Neural cell (in vitro differentiated cells): ENCODE results near the gene NUBP2. TPM values are rescaled to one million over a fixed set of nuclear protein-coding genes. Genes with fewer than 3 reads are reported as not detected.

Experiments
- H2AFZ ChIP-seq: fragments of 200-600, 300-800 bp; sonication (generic), shearing (Covaris generic); 2 replicates; pipeline ENCODE4 v1.6.0; 2014; ENCODE audit warnings: low read depth, mild to moderate bottlenecking, antibody characterized with exemption, low read length, moderate library complexity
- H3F3A ChIP-seq: fragments of 200-600 bp; shearing (Covaris generic); 2 replicates; pipeline ENCODE4 v1.6.1; 2016; ENCODE audit warnings: mild to moderate bottlenecking, moderate library complexity, mixed read lengths, antibody characterized with exemption, low read length; ENCODE audit not compliant: insufficient read depth, poor library complexity, severe bottlenecking
- H3K27ac ChIP-seq: fragments of 200-600, 300-800 bp; sonication (generic), shearing (Covaris generic); 2 replicates; pipeline ENCODE4 v1.5.1; 2014; ENCODE audit warnings: mild to moderate bottlenecking, low read length, moderate library complexity
- H3K27me3 ChIP-seq: fragments of 300-800, 200-600 bp; sonication (generic), shearing (Covaris generic); 2 replicates; pipeline ENCODE4 v1.6.0; 2014; ENCODE audit warnings: mild to moderate bottlenecking, low read depth, low read length, moderate library complexity; ENCODE audit not compliant: insufficient read depth
- H3K36me3 ChIP-seq: fragments of 300-800, 200-600 bp; sonication (generic), shearing (Covaris generic); 2 replicates; pipeline ENCODE4 v1.5.1; 2014; ENCODE audit warnings: mild to moderate bottlenecking, antibody characterized with exemption, low read length, moderate library complexity; ENCODE audit not compliant: insufficient read depth
- H3K4me2 ChIP-seq: fragments of 300-800, 200-600 bp; sonication (generic), shearing (Covaris generic); 2 replicates; pipeline ENCODE4 v1.6.0; 2014; ENCODE audit warnings: mild to moderate bottlenecking, low read length
- H3K4me3 ChIP-seq: fragments of 300-800, 200-600 bp; sonication (generic), shearing (Covaris generic); 2 replicates; pipeline ENCODE4 v1.5.1; 2014; ENCODE audit warnings: mild to moderate bottlenecking, low read length, moderate library complexity
- H3K79me2 ChIP-seq: fragments of 200-600 bp; shearing (Covaris generic); replicated peaks from 2 replicates; pipeline ENCODE4 v1.6.0; 2014; ENCODE audit warnings: mild to moderate bottlenecking, low read length, moderate library complexity; ENCODE audit not compliant: insufficient read depth
- H3K9ac ChIP-seq: fragments of 300-800, 200-600 bp; sonication (generic), shearing (Covaris generic); 2 replicates; pipeline ENCODE4 v1.6.1; 2016; ENCODE audit warnings: mild to moderate bottlenecking, low read length, mixed read lengths
- H3K9me2 ChIP-seq: fragments of 200-600 bp; shearing (Covaris generic); 2 replicates; pipeline ENCODE4 v1.6.1; 2016; ENCODE audit warnings: mild to moderate bottlenecking, low read length, mixed read lengths; ENCODE audit not compliant: insufficient read depth
- H3K9me3 ChIP-seq: fragments of 200-600, 300-800 bp; sonication (generic), shearing (Covaris generic); 2 replicates; pipeline ENCODE4 v1.6.1; 2016; ENCODE audit warnings: mild to moderate bottlenecking, mixed run types, low read length, moderate library complexity, mixed read lengths
- H4K20me1 ChIP-seq: fragments of 200-600 bp; shearing (Covaris generic); 2 replicates; pipeline ENCODE4 v1.6.1; 2016; ENCODE audit warnings: mild to moderate bottlenecking, mixed run types; ENCODE audit not compliant: insufficient read depth
- EP300 ChIP-seq: fragments of 450-650 bp; conservative IDR thresholded peaks from 2 replicates; pipeline ENCODE4 v1.6.1; 2014; ENCODE audit warnings: antibody characterized with exemption, mild to moderate bottlenecking, moderate library complexity; ENCODE audit not compliant: poor library complexity, severe bottlenecking
- EZH2 ChIP-seq: fragments of 200-600, 300-800 bp; shearing (Covaris generic), sonication (generic); IDR thresholded peaks from 2 replicates; pipeline ENCODE4 v1.6.1; 2014; ENCODE audit warnings: antibody characterized with exemption, low read length, borderline replicate concordance, mild to moderate bottlenecking; ENCODE audit not compliant: insufficient read depth, poor library complexity, severe bottlenecking
- MXI1 ChIP-seq: fragments of 450-650 bp; conservative IDR thresholded peaks from 2 replicates; pipeline ENCODE4 v1.6.1; 2014; ENCODE audit warnings: antibody characterized with exemption, mild to moderate bottlenecking; ENCODE audit not compliant: poor library complexity, severe bottlenecking
- POLR2AphosphoS5 ChIP-seq: IDR thresholded peaks from 2 replicates; pipeline ENCODE4 v1.6.1; 2012
- RAD21 ChIP-seq: fragments of 450-650 bp; conservative IDR thresholded peaks from 2 replicates; pipeline ENCODE4 v1.6.1; 2014; ENCODE audit warnings: antibody characterized with exemption, mild to moderate bottlenecking, moderate library complexity
- SMC3 ChIP-seq: fragments of 450-650 bp; conservative IDR thresholded peaks from 2 replicates; pipeline ENCODE4 v1.6.1; 2014; ENCODE audit warnings: antibody characterized with exemption, mild to moderate bottlenecking, moderate library complexity; ENCODE audit not compliant: poor library complexity
- TAF1 ChIP-seq: IDR thresholded peaks from 2 replicates; pipeline ENCODE4 v1.6.1; 2012; ENCODE audit warnings: low read depth
- polyA plus RNA-seq: library from polyadenylated mRNA; depleted of rRNA; stranded (reverse); fragments of >200 nt; gene quantifications from 2 replicates; pipeline ENCODE4 v1.2.3, GENCODE V29; 2014
- TF ChIP-seq, protein P1 (sequence below): fragments of 450-650 bp; IDR thresholded peaks from 2 replicates; pipeline ENCODE4 v1.5.1; 2014; ENCODE audit warnings: antibody characterized with exemption, mild to moderate bottlenecking, moderate library complexity; ENCODE audit not compliant: poor library complexity, severe bottlenecking
- TF ChIP-seq, protein P2 (sequence below): IDR thresholded peaks from 2 replicates; pipeline ENCODE4 v1.6.1; 2012; ENCODE audit warnings: borderline replicate concordance

Gene NUBP2
- polyA plus RNA-seq, 1 donor from 2014 or later, result 213 TPM

DNA sequence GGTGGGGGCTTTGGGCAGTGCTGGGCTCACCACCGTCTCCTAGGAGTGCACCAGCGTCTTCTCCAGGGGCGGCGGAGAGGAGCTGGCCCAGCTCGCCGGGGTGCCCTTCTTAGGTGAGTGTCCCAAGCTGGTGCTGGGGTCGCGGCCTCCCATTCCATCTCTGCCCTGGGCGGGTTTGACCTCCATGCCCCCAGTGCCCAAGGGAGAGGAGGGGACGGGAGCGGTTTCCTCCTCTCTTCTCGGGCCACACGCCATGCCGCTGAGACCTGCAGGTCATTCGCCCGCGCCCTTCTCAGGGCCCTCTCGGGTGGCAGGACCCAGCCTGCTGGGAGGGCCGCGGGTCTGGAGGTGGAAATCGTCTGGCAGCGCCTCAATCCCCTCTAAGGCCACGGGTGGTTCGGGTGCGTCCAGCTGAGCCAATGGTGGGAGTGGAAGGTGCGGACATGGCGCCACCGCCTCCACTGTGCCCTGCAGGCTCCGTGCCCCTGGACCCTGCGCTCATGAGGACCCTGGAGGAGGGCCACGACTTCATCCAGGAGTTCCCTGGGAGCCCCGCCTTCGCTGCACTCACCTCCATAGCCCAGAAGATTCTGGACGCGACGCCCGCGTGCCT, 5.4 kb downstream of the NUBP2 start:
- no peaks in the 10 kb centered on the region for H3K9me2 ChIP-seq
- H3K4me3 ChIP-seq, result no peak overlapping the region
- no peak overlapping the region for H3K27ac ChIP-seq
- TF ChIP-seq, protein P1, sequence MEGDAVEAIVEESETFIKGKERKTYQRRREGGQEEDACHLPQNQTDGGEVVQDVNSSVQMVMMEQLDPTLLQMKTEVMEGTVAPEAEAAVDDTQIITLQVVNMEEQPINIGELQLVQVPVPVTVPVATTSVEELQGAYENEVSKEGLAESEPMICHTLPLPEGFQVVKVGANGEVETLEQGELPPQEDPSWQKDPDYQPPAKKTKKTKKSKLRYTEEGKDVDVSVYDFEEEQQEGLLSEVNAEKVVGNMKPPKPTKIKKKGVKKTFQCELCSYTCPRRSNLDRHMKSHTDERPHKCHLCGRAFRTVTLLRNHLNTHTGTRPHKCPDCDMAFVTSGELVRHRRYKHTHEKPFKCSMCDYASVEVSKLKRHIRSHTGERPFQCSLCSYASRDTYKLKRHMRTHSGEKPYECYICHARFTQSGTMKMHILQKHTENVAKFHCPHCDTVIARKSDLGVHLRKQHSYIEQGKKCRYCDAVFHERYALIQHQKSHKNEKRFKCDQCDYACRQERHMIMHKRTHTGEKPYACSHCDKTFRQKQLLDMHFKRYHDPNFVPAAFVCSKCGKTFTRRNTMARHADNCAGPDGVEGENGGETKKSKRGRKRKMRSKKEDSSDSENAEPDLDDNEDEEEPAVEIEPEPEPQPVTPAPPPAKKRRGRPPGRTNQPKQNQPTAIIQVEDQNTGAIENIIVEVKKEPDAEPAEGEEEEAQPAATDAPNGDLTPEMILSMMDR, result no peak
- TF ChIP-seq RAD21 (no peak), POLR2AphosphoS5 (no peak), TAF1 (no peak), EZH2 (no peak), SMC3 (no peak), MXI1 (no peak), EP300 (no peak)
- TF ChIP-seq, protein P2, sequence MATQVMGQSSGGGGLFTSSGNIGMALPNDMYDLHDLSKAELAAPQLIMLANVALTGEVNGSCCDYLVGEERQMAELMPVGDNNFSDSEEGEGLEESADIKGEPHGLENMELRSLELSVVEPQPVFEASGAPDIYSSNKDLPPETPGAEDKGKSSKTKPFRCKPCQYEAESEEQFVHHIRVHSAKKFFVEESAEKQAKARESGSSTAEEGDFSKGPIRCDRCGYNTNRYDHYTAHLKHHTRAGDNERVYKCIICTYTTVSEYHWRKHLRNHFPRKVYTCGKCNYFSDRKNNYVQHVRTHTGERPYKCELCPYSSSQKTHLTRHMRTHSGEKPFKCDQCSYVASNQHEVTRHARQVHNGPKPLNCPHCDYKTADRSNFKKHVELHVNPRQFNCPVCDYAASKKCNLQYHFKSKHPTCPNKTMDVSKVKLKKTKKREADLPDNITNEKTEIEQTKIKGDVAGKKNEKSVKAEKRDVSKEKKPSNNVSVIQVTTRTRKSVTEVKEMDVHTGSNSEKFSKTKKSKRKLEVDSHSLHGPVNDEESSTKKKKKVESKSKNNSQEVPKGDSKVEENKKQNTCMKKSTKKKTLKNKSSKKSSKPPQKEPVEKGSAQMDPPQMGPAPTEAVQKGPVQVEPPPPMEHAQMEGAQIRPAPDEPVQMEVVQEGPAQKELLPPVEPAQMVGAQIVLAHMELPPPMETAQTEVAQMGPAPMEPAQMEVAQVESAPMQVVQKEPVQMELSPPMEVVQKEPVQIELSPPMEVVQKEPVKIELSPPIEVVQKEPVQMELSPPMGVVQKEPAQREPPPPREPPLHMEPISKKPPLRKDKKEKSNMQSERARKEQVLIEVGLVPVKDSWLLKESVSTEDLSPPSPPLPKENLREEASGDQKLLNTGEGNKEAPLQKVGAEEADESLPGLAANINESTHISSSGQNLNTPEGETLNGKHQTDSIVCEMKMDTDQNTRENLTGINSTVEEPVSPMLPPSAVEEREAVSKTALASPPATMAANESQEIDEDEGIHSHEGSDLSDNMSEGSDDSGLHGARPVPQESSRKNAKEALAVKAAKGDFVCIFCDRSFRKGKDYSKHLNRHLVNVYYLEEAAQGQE, result no peak
- H4K20me1 ChIP-seq, result no peaks in the 10 kb centered on the region
- no peak overlapping the region for H3K9ac ChIP-seq
- H3K27me3 ChIP-seq, result no peaks in the 10 kb centered on the region
- H3K36me3 ChIP-seq, result no peaks in the 10 kb centered on the region
- H3K9me3 ChIP-seq, result no peaks in the 10 kb centered on the region
- no peak overlapping the region for H3K4me2 ChIP-seq
- peaks cover 16% of the 10 kb centered on the region for H3K79me2 ChIP-seq
- H2AFZ ChIP-seq, result no peak overlapping the region
- H3F3A ChIP-seq, result no peaks in the 10 kb centered on the region

DNA sequence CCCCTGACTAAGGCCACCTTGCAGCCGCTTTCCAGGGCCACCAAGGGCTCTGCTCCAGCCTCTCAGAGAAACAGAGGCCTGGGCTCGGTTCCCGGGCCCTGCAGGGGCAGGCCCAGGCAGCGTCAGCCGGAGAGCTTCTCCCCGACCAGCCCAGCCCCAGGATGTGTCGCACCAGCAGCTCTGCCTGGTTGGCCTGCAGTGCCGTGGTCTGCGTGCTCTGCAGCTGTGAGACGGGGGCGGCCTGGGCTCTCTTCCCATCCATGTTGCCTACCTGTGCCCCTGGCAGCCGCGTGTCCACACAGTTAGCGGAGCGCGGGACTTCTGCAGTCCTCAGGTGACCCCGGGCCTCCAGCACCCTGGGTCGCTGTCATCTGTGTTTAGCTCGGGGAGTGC, 5.9 kb downstream of the NUBP2 start:
- no peak for TF ChIP-seq RAD21
- no peak for TF ChIP-seq EP300
- TF ChIP-seq TAF1, result no peak
- TF ChIP-seq EZH2, result no peak
- TF ChIP-seq SMC3, result no peak
- TF ChIP-seq, protein P1, result no peak
- TF ChIP-seq, protein P2, result no peak
- TF ChIP-seq MXI1, result no peak
- Histone ChIP-seq H2AFZ (no peak overlapping the region), H3F3A (no peaks in the 10 kb centered on the region), H3K4me2 (no peak overlapping the region), H3K27me3 (no peaks in the 10 kb centered on the region), H3K27ac (no peak overlapping the region), H3K9me3 (no peaks in the 10 kb centered on the region), H3K9ac (no peak overlapping the region), H3K36me3 (no peaks in the 10 kb centered on the region), H3K79me2 (peaks cover 14% of the 10 kb centered on the region), H4K20me1 (no peaks in the 10 kb centered on the region), H3K4me3 (no peak overlapping the region), H3K9me2 (no peaks in the 10 kb centered on the region)
